ENCODE data around the gene RNASE7.
"Not testable (repeated sequence)": the region's sequence is repeated elsewhere in the genome, so short reads cannot be mapped to it uniquely, and the experiment has no call there.

Gene RNASE7

GRCh38 chr14:21023817-21024584 lies 18.2 kb upstream of the RNASE7 start:
- no peak for DNase-seq (ENCODE audit: low spot score)

- DNase-seq (ENCODE audit: low spot score), result peak; percentile 84
These were observed 17.4 kb upstream of the RNASE7 start, which contains the start of gene NDRG2 for GRCh38 chr14:21024585-21025370. NDRG2 (minus strand) TSS chr14:21025061; CDS start chr14:21023315, 1,746 bp downstream.

- DNase-seq (ENCODE audit: low spot score), result no peak
These were observed 16.5 kb upstream of the RNASE7 start for GRCh38 chr14:21025371-21026273.

DNA sequence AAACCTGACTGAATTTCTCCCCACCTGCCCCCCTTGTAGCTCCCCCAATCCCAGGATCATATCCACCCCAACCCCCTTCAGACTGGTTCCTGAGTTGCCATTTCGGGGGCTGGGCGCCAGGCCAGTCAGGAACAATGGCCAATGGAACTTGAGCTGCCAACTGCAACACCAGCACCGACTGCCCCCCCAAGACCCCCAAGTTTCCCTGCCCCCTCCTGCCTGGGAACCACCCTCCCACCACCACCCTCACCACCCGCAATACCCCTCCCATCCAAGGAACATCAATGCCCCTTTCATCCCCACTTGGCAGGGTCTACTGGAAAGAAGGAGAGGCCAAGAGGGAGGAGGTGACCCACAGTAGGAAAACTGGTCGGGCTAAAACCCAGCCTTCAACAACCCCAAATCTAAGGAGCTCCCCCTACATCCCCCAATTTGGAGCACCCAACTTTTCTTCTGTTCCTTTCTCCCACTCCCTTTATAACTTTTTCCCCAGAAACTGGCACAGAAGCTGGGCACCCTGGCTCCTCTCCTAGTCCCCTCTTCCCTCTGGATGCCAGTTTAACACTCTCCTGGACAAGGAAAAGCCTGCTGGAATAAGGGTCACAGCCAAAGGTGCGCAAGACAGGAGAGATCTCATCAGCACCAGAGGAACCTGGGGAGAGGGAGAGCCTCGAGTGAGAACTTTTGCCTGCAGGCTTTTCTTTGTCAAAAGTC lies 15.7 kb upstream of the RNASE7 start:
- no peak for DNase-seq (ENCODE audit: low spot score)

DNA sequence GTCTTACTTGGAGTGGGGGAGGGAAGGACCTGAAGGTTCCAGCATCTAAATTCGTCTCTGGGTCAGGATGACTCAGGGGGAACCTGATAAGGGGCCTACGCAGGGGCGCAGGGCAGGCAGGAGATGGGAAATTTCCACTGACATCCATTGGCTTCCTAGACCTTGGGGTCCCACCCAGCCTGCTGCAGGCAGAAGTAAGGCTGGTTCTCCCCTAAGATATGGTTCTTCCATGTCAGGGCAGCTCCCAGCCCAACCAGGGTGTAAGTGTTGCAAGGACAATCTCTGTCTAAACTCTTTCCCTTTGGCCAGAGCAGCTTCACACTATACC lies 15.2 kb upstream of the RNASE7 start:
- DNase-seq (ENCODE audit: low spot score), result no peak

DNA sequence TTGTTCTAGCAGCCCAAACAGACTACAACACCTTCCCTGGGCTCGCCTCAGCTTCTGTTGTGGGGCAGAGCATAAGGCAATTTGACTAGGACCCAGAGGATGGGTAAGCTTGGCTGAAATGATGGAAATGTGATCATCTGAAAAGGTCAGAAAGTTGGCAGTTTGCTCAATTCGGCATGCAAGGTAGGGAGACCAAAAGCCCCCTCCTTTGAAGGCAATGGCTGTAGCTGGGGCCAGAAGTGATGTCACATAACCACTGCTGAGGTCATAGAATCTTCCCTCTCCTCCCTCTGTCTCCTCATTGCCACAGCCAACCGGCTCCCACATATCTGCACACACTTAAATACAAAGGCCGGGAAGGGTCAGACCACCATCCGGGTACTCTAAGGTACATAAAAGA lies 12.2 kb upstream of the RNASE7 start, which contains the start of gene TPPP2:
Gene TPPP2, plus strand, starts transcription at position 301 of the 400 bp plus-strand sequence. CDS start 365 bp downstream, outside the sequence.
- DNase-seq (ENCODE audit: low spot score), result no peak

DNA sequence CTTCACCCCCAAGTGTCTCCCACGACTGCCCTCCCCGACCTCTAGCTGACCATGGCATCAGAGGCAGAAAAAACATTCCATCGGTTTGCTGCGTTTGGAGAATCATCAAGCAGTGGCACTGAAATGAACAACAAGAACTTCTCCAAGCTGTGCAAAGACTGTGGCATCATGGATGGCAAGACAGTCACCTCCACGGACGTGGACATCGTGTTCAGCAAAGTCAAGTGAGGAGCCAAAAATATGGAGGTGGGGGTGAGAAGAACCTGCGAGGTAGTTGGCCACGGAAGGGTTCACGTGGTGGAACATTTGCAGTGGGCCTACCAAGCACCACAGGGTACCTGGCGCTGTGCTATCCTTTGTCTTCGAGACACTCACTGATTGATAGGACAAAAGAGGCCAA lies 11.6 kb upstream of the RNASE7 start:
- no peak for DNase-seq (ENCODE audit: low spot score)

DNA sequence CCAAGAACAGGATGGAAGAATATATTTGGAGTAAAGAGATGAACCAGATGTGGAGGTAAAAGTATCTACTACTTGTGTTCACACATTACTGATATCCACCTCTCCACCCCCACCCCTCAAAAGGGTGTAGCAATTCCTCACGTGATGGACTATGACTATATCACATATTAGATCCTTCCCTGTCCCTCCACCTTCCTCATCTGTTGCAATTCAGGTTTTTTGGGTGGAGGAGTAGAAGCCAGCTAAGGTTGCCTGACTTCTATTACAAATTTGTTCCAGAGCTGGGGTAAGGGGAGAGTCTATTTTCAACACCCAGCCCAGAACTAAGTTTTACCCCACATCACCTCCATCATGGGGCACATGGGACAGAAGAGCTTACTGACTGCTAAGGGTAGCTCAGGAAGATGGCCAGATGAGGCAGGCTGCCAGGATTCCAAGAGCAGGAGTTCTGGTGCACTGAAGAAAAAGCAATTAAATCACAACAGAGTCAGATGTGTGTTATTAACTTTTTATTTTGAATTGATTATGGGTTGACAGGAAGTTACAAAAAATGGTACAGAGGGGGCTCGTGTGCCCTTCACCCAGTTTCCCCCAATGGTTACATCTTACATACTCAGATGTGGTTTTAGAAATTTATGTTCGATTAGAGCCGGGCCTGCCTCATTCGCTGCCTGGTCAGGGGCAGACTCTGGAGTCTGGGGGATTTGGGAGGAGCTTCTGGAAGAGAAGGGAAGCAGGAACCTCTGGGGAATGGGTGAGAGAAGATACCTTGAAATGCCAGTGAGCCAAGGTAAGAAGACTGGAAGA lies 9.6 kb upstream of the RNASE7 start:
- DNase-seq (ENCODE audit: low spot score), result no peak

GRCh38 chr14:21033133-21033698 lies 8.9 kb upstream of the RNASE7 start:
- no peak for DNase-seq (ENCODE audit: low spot score)

DNA sequence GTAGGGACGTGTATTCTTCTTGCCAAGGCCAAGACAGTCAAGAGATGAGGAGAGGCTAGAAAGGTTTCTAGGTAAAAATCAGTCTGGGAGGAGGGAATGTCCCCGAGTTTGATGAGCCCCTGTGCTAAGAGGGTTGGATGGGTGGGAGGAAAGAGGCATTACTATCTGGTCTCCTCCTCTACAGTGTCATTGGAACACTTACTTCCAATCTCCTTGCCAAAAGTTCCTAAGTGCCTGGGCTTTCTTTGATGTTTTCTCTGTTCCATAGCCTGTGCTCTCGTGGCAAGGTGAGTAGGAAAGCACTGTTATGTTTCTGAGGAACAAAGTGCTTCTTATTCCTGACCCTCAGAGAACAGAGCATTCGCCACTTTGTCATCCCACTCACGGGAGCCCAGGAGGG lies 7.5 kb upstream of the RNASE7 start, which contains the start of gene RNASE13:
Gene RNASE13, minus strand, starts transcription at position 101 of the 400 bp plus-strand sequence. CDS start 519 bp downstream, outside the sequence.
- DNase-seq (ENCODE audit: low spot score), result no peak

DNA sequence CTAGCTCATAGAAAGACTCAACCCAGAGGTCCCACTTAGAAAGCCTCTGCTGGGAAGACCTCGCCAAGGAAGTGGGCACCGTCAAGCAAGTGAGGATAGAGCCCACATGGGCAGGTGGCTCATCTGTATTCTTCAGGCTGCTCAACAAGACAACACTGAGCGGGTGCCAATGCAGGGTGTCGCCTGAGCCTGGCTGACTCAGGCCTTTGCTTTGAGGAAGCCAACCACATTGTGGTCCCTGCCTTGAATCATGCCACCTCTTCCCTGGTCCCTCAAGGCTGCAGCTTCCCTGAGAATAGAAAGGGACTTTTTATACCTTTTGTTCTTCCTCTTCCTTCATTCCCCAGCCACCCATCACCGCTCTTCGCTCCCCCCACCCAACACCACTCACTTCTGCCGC lies 5.4 kb upstream of the RNASE7 start:
- DNase-seq (ENCODE audit: low spot score), result no peak

GRCh38 chr14:21037156-21037555 lies 5.0 kb upstream of the RNASE7 start:
- no peak for DNase-seq (ENCODE audit: low spot score)

GRCh38 chr14:21038441-21039422 lies 3.4 kb upstream of the RNASE7 start:
- no peak for DNase-seq (ENCODE audit: low spot score)

DNA sequence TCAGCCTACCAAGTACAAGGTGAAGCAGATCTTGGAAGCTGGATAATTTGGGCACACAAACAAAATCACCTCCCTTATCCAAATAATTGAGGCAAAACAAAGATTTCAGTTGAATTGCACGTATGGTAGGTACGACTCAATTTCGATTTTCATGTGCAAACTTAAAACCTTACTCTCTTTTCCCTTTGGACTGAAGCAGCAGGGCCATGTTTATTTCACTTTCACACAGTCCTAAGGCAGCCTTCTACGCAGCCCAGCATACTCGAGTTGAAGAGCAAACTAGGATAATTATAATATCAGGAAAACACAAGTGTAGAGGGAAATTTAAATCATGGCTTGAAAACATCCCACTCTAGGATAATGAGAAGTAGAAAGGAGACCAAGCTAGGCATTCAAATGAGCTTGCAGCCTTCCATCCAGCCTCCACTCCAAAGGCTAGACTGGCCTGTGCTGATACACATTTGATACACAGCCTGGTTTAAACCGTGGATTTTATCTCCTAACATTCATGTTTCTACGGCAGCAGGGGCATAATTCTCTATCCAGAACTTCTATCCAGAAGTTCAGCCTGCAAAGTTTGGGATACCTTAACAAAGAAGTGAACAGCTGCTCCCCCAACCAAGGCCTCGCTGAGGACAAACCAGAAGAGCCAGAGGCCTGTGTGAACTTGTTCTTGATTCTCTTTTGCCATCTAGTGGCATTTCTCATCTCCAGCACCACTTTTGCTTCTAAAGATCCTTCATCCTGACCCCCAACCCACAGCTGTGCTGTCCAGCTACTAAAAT lies 2.4 kb upstream of the RNASE7 start:
- DNase-seq (ENCODE audit: low spot score), result peak; percentile 54

GRCh38 chr14:21040370-21040925 lies 1.7 kb upstream of the RNASE7 start:
- DNase-seq (ENCODE audit: low spot score), result no peak

DNA sequence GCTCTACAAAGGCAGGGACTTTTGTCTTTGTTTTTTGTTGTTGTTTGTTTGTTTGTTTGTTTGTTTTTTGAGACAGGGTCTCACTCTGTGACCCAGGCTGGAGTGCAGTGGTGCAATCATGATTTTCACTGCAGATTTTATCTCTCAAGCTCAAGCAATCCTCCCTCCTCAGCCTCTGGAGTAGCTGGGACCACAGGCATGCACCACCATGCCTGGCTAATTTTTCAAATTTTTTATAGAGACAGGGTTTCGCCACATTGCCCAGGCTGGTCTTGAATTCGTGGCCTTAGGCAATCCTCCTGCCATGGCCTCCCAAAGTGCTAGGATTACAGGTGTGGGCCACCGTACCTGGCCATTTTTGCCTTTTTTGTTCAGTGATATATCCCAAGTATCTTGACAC lies 1.2 kb upstream of the RNASE7 start:
- DNase-seq (ENCODE audit: low spot score), result not testable (repeated sequence)

- DNase-seq (ENCODE audit: low spot score), result no peak
These were observed 756 bp downstream of the RNASE7 start for GRCh38 chr14:21042918-21043317.

Data from HuH-7 (cell line).